Duodenal mucosa (tissue), 2 donors: ENCODE measurements around the gene CES3.

Experiments
- H3K27ac ChIP-seq: one replicate; pipeline ENCODE4 v1.7.0; 2013; ENCODE audit warnings: low read depth, low read length
- H3K27me3 ChIP-seq, 2 donors: one replicate each; pipeline ENCODE4 v1.7.0; 2013; ENCODE audit warnings: low read length in 2 of 2, control low read depth in 1 of 2; ENCODE audit not compliant: insufficient read depth in 2 of 2, control insufficient read depth in 1 of 2
- H3K36me3 ChIP-seq, 2 donors: one replicate each; pipeline ENCODE4 v1.7.0; 2013; ENCODE audit warnings: low read length in 2 of 2, control low read depth in 1 of 2; ENCODE audit not compliant: insufficient read depth in 2 of 2, control insufficient read depth in 1 of 2
- H3K4me1 ChIP-seq, 2 donors: one replicate each; pipeline ENCODE4 v1.7.0; 2013; ENCODE audit warnings: low read length in 2 of 2, control low read depth in 1 of 2; ENCODE audit not compliant: insufficient read depth in 2 of 2, control insufficient read depth in 1 of 2
- H3K4me3 ChIP-seq, 2 donors: one replicate each; pipeline ENCODE4 v1.7.0; 2013; ENCODE audit warnings: low read length in 2 of 2, low read depth in 1 of 2
- H3K9ac ChIP-seq, 2 donors: one replicate each; pipeline ENCODE4 v1.7.0; 2013; ENCODE audit warnings: low read length in 2 of 2, low read depth in 1 of 2
- H3K9me3 ChIP-seq, 2 donors: one replicate each; pipeline ENCODE4 v1.7.0; 2013; ENCODE audit warnings: low read length in 2 of 2, control low read depth in 1 of 2; ENCODE audit not compliant: control insufficient read depth in 1 of 2

The CES3 gene

DNA sequence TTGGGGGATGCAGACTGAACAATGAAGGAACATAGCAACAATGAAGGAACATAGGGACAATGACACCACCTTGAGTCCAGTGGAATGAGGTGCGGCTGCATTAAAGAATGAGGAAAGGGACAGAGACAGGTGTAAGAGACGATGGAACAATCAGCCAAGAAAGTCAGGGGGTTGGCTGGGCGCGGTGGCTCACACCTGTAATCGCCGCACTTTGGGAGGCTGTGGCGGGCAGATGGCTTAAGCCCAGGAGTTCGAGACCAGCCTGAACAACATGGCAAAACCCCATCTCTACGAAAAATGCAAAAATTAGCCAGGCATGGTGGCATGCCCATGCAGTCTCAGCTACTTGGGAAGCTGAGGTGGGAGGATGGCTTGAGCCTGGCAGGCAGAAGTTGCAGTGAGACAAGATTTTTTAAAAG, 54.3 kb downstream of the CES3 start:
- H3K27me3 ChIP-seq, result peaks cover 18 to 21% of the 10 kb centered on the region in 2 donors
- H3K4me3 ChIP-seq, result no peak overlapping the region
- no peak overlapping the region for H3K27ac ChIP-seq
- H3K36me3 ChIP-seq, result no peaks in the 10 kb centered on the region
- H3K9me3 ChIP-seq, result no peaks in the 10 kb centered on the region
- no peak overlapping the region for H3K9ac ChIP-seq
- peaks cover 7 to 11% of the 10 kb centered on the region in 2 donors for H3K4me1 ChIP-seq

DNA sequence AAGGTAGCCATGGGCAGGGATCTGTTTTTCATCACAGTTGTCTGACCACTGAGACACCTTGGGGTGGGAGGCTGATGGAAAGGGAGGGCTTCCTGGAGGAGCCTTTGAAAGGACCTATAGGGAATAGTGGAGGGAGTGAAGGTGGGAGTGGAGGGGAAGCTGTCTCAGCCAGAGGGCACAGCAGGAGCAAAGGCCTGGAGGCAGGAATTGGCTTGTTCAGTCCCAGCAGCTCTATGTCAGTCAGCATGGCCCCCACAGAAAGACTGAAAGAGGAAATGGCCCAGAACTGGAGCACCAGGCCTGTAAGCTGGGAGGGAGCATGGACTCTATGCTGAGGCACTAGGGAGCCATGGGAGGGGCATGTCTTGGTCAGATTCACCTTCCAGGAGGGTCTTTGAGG, 55.1 kb downstream of the CES3 start:
- Histone ChIP-seq H3K9ac (no peak overlapping the region), H3K9me3 (no peaks in the 10 kb centered on the region), H3K4me1 (peaks cover 7 to 11% of the 10 kb centered on the region in 2 donors), H3K4me3 (no peak overlapping the region), H3K27ac (no peak overlapping the region), H3K27me3 (peaks cover 18 to 21% of the 10 kb centered on the region in 2 donors), H3K36me3 (no peaks in the 10 kb centered on the region)

DNA sequence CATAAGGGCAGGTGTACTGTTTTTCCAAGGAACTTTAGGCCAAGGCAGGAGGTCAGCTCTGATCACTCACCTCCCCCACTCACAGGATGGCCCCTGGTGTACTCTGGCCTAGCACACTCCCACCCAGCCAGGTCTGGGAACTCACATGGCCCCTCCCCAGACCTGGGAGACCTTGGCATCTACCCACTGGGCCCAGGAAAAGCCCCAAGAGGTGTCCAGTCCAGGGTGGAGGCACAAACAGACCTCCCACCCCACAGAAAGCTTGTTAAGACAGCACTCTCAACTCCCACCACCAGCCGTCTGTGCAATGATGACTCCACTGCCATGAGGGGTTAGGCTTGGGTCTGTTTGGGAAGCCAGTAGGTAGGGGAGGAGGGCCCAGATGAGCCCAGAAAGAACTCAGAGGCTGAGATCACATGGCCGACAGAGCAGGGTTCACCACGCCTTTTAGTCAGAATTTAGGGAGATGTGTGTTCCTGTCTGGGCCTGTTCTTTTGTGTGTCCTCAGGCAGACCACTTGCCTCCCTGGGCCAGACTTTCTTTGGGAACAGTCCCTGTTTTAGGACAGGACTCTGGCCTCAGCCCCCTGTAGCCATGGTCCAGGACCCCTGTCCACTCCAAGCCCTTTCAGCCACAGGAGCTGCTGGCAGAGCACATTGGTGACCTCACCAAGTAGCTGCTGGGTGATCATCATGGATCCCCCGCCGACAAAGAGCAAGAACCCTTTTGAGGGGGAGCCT, 55.8 kb downstream of the CES3 start:
- H3K27ac ChIP-seq, result no peak overlapping the region
- H3K4me1 ChIP-seq, result peaks cover 7 to 11% of the 10 kb centered on the region in 2 donors
- no peaks in the 10 kb centered on the region for H3K9me3 ChIP-seq
- no peak overlapping the region for H3K9ac ChIP-seq
- no peak overlapping the region for H3K4me3 ChIP-seq
- peaks cover 18 to 21% of the 10 kb centered on the region in 2 donors for H3K27me3 ChIP-seq
- H3K36me3 ChIP-seq, result no peaks in the 10 kb centered on the region

DNA sequence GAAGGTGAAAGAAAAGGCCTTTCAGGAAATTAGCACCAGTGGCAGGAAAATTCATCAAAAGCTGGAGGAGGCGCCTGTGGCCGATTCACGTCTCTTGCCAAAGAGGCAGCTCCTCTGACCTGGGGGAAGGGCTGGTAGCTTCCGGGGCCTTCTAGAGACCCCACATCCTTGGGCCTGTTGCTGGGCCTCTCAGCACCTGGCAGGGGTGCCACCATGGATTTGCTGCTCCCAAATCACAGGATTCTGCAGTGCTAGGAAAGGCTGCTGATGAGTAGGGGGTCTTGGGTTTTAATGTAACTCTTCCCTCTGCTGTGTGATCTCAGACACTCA, 56.3 kb downstream of the CES3 start:
- H3K27me3 ChIP-seq, result peaks cover 18 to 21% of the 10 kb centered on the region in 2 donors
- no peak overlapping the region for H3K4me3 ChIP-seq
- H3K36me3 ChIP-seq, result no peaks in the 10 kb centered on the region
- H3K27ac ChIP-seq, result no peak overlapping the region
- no peak overlapping the region for H3K9ac ChIP-seq
- H3K4me1 ChIP-seq, result peaks cover 7 to 13% of the 10 kb centered on the region in 2 donors
- no peaks in the 10 kb centered on the region for H3K9me3 ChIP-seq

DNA sequence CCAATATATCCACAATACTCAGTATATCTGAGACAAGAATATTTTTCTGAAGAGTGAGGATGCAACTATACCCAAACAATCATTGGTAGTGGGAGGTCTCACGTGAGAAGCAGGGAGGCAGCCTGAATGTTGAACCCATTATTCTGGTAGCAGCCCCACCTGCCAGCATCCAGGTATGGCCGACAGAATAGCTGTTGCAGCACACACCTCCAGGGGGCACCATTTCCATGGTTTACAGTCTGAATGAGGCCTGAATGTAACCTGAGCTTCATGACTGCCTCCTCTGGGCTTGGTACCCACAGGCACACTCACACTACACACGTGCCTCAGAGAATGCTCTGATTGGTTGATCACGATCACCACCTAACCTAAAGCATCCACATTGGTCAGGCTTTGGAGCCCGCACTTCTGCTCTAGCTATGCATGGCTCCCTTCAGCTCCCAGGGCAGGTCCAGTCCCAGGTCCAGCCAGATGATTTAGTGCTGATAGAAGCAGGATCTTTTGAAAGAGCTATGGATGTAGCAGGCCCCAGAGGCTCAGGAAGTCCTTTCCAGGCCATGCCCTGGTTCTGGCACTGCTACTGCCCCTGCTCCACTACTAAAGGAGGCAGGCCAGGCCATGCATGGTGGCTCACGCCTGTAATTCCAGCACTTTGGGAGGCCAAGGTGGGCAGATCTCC, 56.9 kb downstream of the CES3 start:
- H3K27ac ChIP-seq, result no peak overlapping the region
- H3K4me1 ChIP-seq, result peaks cover 13 to 18% of the 10 kb centered on the region in 2 donors
- H3K9ac ChIP-seq, result no peak overlapping the region
- H3K4me3 ChIP-seq, result no peak overlapping the region
- no peaks in the 10 kb centered on the region for H3K36me3 ChIP-seq
- H3K27me3 ChIP-seq, result peaks cover 18 to 20% of the 10 kb centered on the region in 2 donors
- H3K9me3 ChIP-seq, result no peaks in the 10 kb centered on the region

DNA sequence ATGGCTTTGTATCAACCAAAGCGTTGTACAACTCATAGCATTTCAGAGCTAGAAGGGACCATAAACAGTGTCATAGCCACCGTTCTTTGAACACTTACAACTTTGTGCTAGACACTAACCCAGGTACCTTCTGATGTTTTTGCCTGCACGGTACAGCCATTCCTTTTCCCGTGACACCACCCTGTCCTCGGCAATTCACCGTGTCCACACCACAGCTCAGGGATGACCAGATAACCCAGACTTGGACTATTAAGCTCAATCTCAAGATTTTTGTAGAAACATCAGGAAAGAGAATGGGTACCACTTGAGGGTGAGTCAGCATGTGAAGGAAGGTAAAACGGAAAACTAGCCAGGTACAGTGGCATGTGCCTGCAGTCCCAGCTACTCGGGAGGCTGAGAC, 58.1 kb downstream of the CES3 start:
- Histone ChIP-seq H3K9me3 (no peaks in the 10 kb centered on the region), H3K27ac (no peak overlapping the region), H3K27me3 (peaks cover 11 to 13% of the 10 kb centered on the region in 2 donors), H3K36me3 (no peaks in the 10 kb centered on the region), H3K4me3 (no peak overlapping the region), H3K9ac (no peak overlapping the region), H3K4me1 (peaks cover 6 to 11% of the 10 kb centered on the region in 2 donors)

DNA sequence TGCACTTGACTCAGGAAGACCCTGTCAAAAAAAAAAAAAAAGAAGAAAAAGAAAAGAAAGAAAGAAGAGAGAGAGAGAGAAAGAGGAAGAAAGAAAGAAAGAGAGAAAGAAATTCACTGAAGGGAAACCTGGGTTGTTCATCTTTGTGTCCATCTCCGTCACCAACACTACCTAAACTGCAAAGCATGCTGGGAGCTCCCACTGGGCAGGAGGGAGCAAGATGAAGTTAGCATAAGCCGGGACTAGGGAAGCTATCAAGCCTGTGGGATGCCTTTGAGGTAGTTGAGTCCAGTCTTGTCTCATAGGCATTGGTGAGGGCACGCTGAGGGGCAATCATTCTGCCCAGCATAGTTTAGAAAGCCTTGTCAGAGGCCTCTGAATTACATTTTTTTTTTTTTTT, 60.3 kb downstream of the CES3 start:
- Histone ChIP-seq H3K9me3 (no peaks in the 10 kb centered on the region), H3K36me3 (no peaks in the 10 kb centered on the region), H3K4me3 (no peak overlapping the region)

DNA sequence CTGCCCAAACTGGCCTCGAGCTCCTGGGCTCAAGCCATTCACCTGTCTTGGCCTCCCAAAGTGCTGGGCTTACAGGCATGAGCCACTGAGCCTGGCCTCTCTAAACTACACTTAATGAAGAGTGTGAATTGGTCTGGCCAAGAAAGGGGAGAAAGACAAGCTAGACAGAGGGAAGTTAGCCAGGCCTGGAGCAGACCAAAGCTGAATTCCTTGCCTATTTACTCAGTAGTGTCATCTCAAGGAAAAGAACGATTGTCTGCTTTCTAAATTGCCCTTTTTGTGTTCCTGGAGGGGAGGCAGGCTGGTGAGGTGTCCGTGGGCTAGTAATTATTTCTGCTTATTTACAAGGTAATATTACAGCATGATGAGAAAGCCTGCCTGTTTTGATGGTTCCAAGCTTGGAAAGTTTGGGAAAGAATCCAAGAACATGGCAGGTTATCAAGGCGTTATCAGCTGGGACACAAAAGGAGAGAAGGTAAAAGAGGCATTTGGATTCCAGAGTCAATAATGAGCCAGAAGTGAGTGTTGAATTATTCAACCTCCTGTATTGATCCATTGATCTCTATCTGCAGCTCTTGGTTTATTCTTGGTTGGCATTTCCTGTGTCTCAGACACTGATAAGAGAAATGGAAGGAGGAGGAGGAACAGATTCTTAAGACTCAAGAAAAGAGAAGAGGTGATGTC, 61.6 kb downstream of the CES3 start:
- Histone ChIP-seq H3K27ac (no peak overlapping the region), H3K9me3 (no peaks in the 10 kb centered on the region), H3K4me3 (no peak overlapping the region), H3K27me3 (no peaks in the 10 kb centered on the region), H3K36me3 (no peaks in the 10 kb centered on the region), H3K9ac (no peak overlapping the region), H3K4me1 (peaks cover 8 to 10% of the 10 kb centered on the region in 2 donors)

More for the DNA sequence above, 60.3 kb downstream of the CES3 start:
- no peaks in the 10 kb centered on the region for H3K27me3 ChIP-seq
- H3K27ac ChIP-seq, result no peak overlapping the region
- no peak overlapping the region for H3K9ac ChIP-seq
- peaks cover 8 to 10% of the 10 kb centered on the region in 2 donors for H3K4me1 ChIP-seq

DNA sequence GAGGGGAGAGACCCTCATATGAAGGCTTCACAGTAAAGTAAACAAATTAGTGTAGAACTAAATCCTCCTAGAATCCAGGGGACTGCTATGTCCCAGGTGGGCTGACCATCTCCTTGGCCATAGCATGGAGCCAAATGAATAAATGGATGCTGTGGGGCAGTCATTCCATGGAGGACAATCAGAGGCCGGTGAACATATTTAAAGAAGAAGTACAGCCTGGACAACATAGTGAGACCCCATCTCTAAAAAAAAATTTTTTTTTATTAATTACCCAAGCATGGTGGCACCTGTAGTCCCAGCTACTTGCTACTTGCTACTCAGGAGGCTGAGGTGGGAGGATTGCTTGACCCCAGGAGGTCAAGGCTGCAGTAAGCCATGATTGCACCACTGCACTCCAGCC, 62.6 kb downstream of the CES3 start:
- H3K9ac ChIP-seq, result no peak overlapping the region
- H3K27ac ChIP-seq, result no peak overlapping the region
- peaks cover 12 to 15% of the 10 kb centered on the region in 2 donors for H3K4me1 ChIP-seq
- no peaks in the 10 kb centered on the region for H3K9me3 ChIP-seq
- H3K27me3 ChIP-seq, result no peaks in the 10 kb centered on the region
- H3K4me3 ChIP-seq, result no peak overlapping the region
- H3K36me3 ChIP-seq, result no peaks in the 10 kb centered on the region
